Stimulated activated CD8-positive, alpha-beta memory T cell treated with anti-CD3 and anti-CD28 coated beads, Interleukin-12 subunit alpha, Interleukin-12 subunit beta, amount 100 ng/mL, for 1 hour (primary cell): ENCODE measurements around the gene RETREG1.

Source experiments
- DNase-seq: peaks from one replicate; pipeline ENCODE4 v3.0.0-alpha.2; 2020; ENCODE audit warnings: low read depth

The RETREG1 gene

GRCh38 chr5:16585041-16585667 is 31.6 kb downstream of the RETREG1 start:
- DNase-seq = no peak

- DNase-seq = no peak
Observed at GRCh38 chr5:16582081-16582480, 34.7 kb downstream of the RETREG1 start.

- DNase-seq = no peak
Observed at GRCh38 chr5:16580382-16580781, 36.4 kb downstream of the RETREG1 start.

- DNase-seq = no peak
Observed at GRCh38 chr5:16579142-16579847, 37.5 kb downstream of the RETREG1 start.

GRCh38 chr5:16578474-16578883 is 38.3 kb downstream of the RETREG1 start:
- no peak for DNase-seq

GRCh38 chr5:16577677-16578076 is 39.1 kb downstream of the RETREG1 start:
- DNase-seq = no peak

GRCh38 chr5:16574789-16575721 is 41.7 kb downstream of the RETREG1 start:
- DNase-seq = no peak

GRCh38 chr5:16573401-16573800 is 43.4 kb downstream of the RETREG1 start:
- no peak for DNase-seq

- no peak for DNase-seq
Observed at GRCh38 chr5:16572289-16573015, 44.3 kb downstream of the RETREG1 start.

- DNase-seq = no peak
Observed at GRCh38 chr5:16571016-16571415, 45.8 kb downstream of the RETREG1 start.

GRCh38 chr5:16570121-16570815 is 46.5 kb downstream of the RETREG1 start:
- DNase-seq = no peak

GRCh38 chr5:16568875-16569580 is 47.8 kb downstream of the RETREG1 start:
- no peak for DNase-seq

- DNase-seq = no peak
Observed at GRCh38 chr5:16567365-16567764, 49.4 kb downstream of the RETREG1 start.

GRCh38 chr5:16565118-16565517 is 51.7 kb downstream of the RETREG1 start:
- no peak for DNase-seq

- no peak for DNase-seq
Observed at GRCh38 chr5:16564248-16564867, 52.4 kb downstream of the RETREG1 start.

- DNase-seq = no peak
Observed at GRCh38 chr5:16563686-16564085, 53.1 kb downstream of the RETREG1 start.

GRCh38 chr5:16561660-16562059 is 55.1 kb downstream of the RETREG1 start:
- no peak for DNase-seq

- no peak for DNase-seq
Observed at GRCh38 chr5:16559702-16560101, 57.1 kb downstream of the RETREG1 start.

- no peak for DNase-seq
Observed at GRCh38 chr5:16558984-16559629, 57.7 kb downstream of the RETREG1 start.

GRCh38 chr5:16557477-16557876 is 59.3 kb downstream of the RETREG1 start:
- DNase-seq = no peak
